Activated naive CD4-positive, alpha-beta T cell treated with anti-CD3 and anti-CD28 coated beads, Interleukin-2, amount 50 U/mL, for 72 hours (primary cell): ENCODE results near the gene DICER1. TPM values are rescaled to one million over a fixed set of nuclear protein-coding genes. Genes with fewer than 3 reads are reported as not detected.
"Not testable (repeated sequence)": the region's sequence is repeated elsewhere in the genome, so short reads cannot be mapped to it uniquely, and the experiment has no call there.

ENCODE experiments used
- ATAC-seq, 2 donors: fragments of 150-1000 bp; cut with Tn5 transposase; 2 replicates each; pipeline ENCODE4 v1.10.0; 2021; ENCODE audit warnings: mild to moderate bottlenecking in 2 of 2, moderate library complexity in 2 of 2
- DNase-seq, 2 donors: peaks; one replicate each; pipeline ENCODE4 v3.0.0; 2021 to 2022; ENCODE audit warnings: low spot score in 2 of 2
- H3K27ac Mint-ChIP-seq, 2 donors: one replicate each; pipeline ENCODE4 v1.8.0; 2022; ENCODE audit warnings: mild to moderate bottlenecking in 2 of 2, mixed read lengths in 2 of 2
- H3K36me3 Mint-ChIP-seq, 2 donors: one replicate each; pipeline ENCODE4 v1.8.0; 2022; ENCODE audit warnings: mixed read lengths in 2 of 2
- H3K9me3 Mint-ChIP-seq, 2 donors: one replicate each; pipeline ENCODE4 v1.8.0; 2022; ENCODE audit warnings: mixed read lengths in 2 of 2
- total RNA-seq, 2 donors: library from RNA; stranded (reverse); gene quantifications; one replicate each; pipeline ENCODE4 v1.2.3, GENCODE V29; 2022

Gene DICER1
- 10 to 100 TPM; 48.7 to 51.0 TPM for total RNA-seq

DNA sequence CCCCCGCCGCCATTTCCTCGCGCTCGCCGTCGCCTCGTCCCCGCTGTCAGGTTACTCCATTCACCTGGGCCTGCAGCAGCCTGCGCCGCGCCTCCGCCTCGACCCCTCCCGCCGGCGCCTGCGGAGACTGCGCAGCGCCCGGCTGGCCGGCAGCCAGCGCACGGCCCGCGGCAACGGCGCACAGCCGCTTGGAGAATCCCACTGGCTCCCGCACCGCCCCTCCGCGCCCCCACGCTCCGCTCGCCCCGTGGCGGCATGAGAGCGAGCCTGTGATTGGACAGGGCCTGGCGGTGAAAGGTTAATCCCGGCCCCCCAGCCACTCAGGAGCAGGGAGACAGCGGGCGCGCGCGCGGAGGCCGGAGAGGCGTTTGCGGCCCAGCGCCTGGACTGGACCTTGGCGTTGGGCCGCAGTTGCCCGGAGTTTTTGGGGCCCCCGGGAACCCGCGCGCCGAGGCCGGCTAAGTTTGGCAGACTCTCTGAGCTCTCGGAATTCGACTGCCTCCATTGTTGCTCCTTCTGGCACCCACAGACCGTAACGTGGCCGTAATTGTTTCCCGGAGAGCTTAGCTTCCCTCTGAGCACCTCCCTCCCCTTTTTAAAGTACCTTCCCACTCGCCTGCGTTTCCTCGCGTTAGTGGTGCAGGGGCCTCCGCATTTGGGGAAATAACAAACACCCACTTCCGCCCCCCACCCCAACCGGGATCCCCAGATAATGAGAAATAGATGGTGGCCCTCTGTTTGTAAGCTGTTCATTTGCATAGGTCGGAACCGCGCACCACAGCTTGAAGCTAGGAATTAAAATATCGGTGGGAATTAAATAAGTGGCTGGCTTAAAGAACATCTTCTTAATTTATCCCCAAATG lies at the start of gene DICER1:
DICER1 (minus strand) TSS at position 203 of the 863 bp plus-strand sequence. CDS start 24,071 bp downstream, outside the sequence.
- Mint-ChIP-seq H3K27ac (peak within 1 kb of the TSS; percentile 95 to 99), H3K36me3 (peaks cover 5 to 11% of the 10 kb centered on the region in 2 donors), H3K9me3 (no peaks in the 10 kb centered on the region)
- ATAC-seq (peak; percentile 89), DNase-seq (peak; percentile 95 to 97)

- peaks cover 0 to 8% of the 10 kb centered on the region in 2 donors for H3K9me3 Mint-ChIP-seq
- peaks cover 0 to 14% of the 10 kb centered on the region in 2 donors for H3K36me3 Mint-ChIP-seq
- ATAC-seq (no peak), DNase-seq (no peak)
- H3K27ac Mint-ChIP-seq: no peak overlapping the region
These were observed 49.2 kb upstream of the DICER1 start for GRCh38 chr14:95206534-95206933.

GRCh38 chr14:95204705-95205104 lies 47.4 kb upstream of the DICER1 start:
- Mint-ChIP-seq H3K36me3 (peaks cover 0 to 14% of the 10 kb centered on the region in 2 donors), H3K9me3 (peaks cover 0 to 8% of the 10 kb centered on the region in 2 donors), H3K27ac (peak overlapping the region in 1 of 2 donors; percentile 32)
- DNase-seq (no peak), ATAC-seq (no peak)

GRCh38 chr14:95201745-95202144 lies 44.4 kb upstream of the DICER1 start:
- ATAC-seq, H3K9me3 Mint-ChIP-seq, DNase-seq, H3K27ac Mint-ChIP-seq: not testable (repeated sequence)
- peaks cover 0 to 14% of the 10 kb centered on the region in 2 donors for H3K36me3 Mint-ChIP-seq

DNA sequence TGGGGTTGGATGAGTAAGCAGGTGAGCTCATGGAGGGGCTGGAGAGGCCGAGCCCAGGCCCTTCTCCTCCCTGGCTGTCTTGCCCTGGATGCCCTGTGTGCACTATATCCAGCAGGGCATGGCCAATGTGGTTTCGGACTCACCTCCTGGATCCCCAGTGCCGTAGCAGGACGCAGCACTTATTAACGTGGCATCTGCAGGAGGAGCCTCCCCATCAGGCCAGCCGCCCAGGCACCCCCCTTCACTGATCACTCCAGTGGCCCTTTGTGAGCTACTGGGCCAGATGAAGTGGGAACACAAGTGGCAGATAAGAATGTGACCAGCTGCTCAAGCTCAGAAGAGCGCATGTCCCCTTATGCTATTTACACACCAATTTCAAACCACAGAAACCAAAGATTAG lies 43.1 kb upstream of the DICER1 start:
- Mint-ChIP-seq H3K9me3 (peaks cover 0 to 7% of the 10 kb centered on the region in 2 donors), H3K36me3 (peaks cover 0 to 14% of the 10 kb centered on the region in 2 donors), H3K27ac (no peak overlapping the region)
- DNase-seq: no peak
- no peak for ATAC-seq

DNA sequence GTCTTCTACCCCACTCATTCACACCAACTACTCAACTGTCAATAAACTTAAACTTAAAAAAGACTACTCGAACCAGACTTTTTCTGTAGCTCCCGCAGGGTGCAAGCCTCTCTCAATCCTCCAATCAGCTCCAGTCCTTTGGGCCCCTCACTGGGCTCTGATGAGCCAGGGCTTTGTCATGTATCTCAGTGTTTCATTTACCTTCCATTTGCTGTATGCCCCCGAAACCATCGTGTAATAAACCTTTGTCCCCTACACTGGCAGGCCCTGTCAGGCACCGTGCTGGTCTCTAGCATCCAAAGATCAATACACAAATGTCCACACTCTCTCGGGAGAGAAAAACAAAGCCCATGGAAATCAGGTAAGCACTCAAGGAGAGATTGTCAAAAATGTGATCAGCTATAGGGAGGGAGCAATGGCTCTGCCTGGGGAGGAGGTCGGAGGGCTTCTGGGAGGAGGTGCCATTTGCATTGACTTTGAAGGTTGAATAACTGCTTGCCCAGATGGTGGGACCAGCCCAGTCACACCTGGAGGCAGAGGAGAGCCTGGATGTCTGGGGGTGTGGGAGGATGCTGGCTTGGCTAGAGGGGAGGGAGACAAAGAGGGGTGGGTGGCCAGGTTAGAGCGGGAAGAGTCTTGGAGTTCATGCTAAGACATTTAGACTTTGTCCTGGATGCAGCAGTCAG lies 42.1 kb upstream of the DICER1 start:
- DNase-seq (no peak), ATAC-seq (no peak)
- peaks cover 0 to 5% of the 10 kb centered on the region in 2 donors for H3K36me3 Mint-ChIP-seq
- H3K9me3 Mint-ChIP-seq: no peaks in the 10 kb centered on the region
- peak overlapping the region in 1 of 2 donors; percentile 43 for H3K27ac Mint-ChIP-seq

DNA sequence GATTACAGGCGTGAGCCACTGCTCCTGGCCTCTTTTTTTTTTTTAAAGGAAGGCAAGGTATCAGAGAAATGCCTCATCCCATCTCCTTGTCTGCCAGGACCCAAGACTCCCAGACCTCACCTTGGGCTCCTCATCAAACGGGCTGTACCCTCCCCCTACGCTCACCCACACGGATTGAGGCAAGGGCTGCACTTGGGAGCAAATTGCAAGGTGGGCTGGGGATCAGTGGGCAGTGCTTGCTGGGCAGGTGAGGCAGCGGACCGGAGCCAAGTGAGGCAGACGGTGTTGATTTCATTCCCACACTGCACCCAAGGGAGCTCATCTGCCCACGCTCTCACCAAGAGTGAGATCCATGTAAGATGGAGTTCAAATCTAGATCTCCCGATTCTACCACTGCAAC lies 41.0 kb upstream of the DICER1 start:
- DNase-seq (no peak), ATAC-seq (no peak)
- H3K36me3 Mint-ChIP-seq: no peaks in the 10 kb centered on the region
- H3K9me3 Mint-ChIP-seq: no peaks in the 10 kb centered on the region
- H3K27ac Mint-ChIP-seq: no peak overlapping the region

GRCh38 chr14:95197551-95197950 lies 40.2 kb upstream of the DICER1 start:
- ATAC-seq (no peak), DNase-seq (no peak)
- no peaks in the 10 kb centered on the region for H3K9me3 Mint-ChIP-seq
- H3K27ac Mint-ChIP-seq: peak overlapping the region in 1 of 2 donors; percentile 18
- H3K36me3 Mint-ChIP-seq: no peaks in the 10 kb centered on the region

DNA sequence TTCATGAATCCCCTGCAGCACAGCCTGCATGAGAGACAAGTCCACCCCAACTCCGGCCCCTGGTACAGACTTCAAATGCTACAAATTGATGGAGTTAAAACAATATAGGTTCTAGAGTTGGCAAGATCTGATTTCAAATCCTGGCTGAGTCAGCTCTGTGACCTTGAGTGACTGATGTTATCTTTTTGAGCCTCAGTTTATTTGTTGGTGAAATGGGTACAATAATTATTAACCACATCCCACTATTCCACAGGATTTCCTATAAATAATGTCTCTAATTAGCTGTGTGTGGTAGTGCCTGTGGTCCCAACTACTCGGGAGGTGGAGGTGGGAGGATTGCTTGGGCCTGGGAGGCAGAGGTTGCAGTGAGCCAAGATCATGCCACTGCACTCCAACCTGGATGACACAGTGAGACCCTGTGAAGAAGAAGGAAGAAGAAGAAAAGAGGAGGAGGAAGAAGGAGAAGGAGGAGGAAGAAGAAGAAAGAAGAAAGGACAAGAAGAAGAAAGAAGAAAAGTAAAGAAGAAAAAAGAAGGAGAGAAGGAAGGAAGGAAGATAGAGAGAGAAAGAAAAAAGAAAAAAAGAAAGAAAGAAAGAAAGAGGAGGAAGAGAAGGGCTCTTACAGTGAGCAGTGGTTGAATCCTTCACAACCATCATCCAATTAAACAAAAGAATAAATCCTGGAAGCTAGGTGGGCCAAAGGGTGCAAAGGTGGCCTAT lies 39.7 kb upstream of the DICER1 start:
- no peaks in the 10 kb centered on the region for H3K9me3 Mint-ChIP-seq
- peak overlapping the region in 1 of 2 donors; percentile 18 for H3K27ac Mint-ChIP-seq
- H3K36me3 Mint-ChIP-seq: no peaks in the 10 kb centered on the region
- ATAC-seq (no peak), DNase-seq (no peak)

DNA sequence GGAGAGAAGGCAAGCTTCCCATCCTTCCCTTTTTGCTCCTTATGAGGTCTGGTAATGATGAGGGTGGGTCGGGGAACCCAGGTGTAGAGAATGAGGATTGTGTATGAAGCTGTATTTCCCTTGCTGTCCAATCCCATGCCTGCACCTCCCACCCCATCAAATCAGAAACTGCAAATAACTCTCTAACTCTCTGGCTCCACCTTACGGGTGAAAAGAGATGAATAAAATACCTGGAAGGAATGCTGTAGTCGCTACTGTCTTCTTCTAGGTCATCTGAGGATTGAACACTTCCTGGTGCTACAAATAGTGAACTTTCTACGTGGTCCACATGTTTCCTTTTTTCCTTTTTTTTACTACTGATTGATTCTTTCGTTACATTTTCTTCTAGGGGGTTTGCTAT lies 38.9 kb upstream of the DICER1 start:
- no peaks in the 10 kb centered on the region for H3K9me3 Mint-ChIP-seq

GRCh38 chr14:95195031-95195430 lies 37.7 kb upstream of the DICER1 start:
- H3K27ac Mint-ChIP-seq: no peak overlapping the region
- H3K9me3 Mint-ChIP-seq: no peaks in the 10 kb centered on the region
- H3K36me3 Mint-ChIP-seq: no peaks in the 10 kb centered on the region
- DNase-seq: no peak
- no peak for ATAC-seq

More for the DNA sequence above, 38.9 kb upstream of the DICER1 start:
- H3K27ac Mint-ChIP-seq: peak overlapping the region in 1 of 2 donors; percentile 18
- DNase-seq (no peak), ATAC-seq (peak; percentile 29 to 58)
- H3K36me3 Mint-ChIP-seq: no peaks in the 10 kb centered on the region

DNA sequence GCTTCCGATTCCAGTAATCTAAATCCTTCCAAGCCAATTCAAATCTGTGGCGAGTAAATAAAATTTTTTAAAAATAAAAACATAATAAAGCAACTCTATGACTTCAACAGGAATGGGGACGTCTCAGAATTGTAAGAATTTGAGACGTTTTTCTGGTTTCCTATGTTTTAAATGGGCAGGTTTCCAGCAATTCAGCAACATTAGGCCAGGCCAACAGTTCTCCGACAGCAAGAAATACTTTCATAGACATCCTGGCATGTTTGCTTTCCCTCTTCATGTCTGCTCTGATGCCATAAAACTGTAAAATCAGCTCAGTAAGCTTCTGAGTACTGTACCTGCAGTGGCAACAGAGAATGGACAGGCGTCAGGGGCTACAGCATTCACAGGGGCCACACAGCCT lies 35.8 kb upstream of the DICER1 start:
- ATAC-seq (no peak), DNase-seq (no peak)
- no peak overlapping the region for H3K27ac Mint-ChIP-seq
- peaks cover 3% of the 10 kb centered on the region in 2 donors for H3K36me3 Mint-ChIP-seq
- peaks cover 2 to 3% of the 10 kb centered on the region in 2 donors for H3K9me3 Mint-ChIP-seq

- peaks cover 5 to 6% of the 10 kb centered on the region in 2 donors for H3K9me3 Mint-ChIP-seq
- H3K27ac Mint-ChIP-seq: peak overlapping the region in 1 of 2 donors; percentile 45
- H3K36me3 Mint-ChIP-seq: peaks cover 7 to 9% of the 10 kb centered on the region in 2 donors
- DNase-seq: no peak
- no peak for ATAC-seq
These were observed 35.0 kb upstream of the DICER1 start for GRCh38 chr14:95192311-95192710.

GRCh38 chr14:95191445-95192199 lies 34.3 kb upstream of the DICER1 start:
- H3K27ac Mint-ChIP-seq: no peak overlapping the region
- peaks cover 6 to 9% of the 10 kb centered on the region in 2 donors for H3K9me3 Mint-ChIP-seq
- ATAC-seq (peak in 1 of 2 donors; percentile 41), DNase-seq (no peak)
- H3K36me3 Mint-ChIP-seq: peaks cover 7 to 9% of the 10 kb centered on the region in 2 donors

- Mint-ChIP-seq H3K9me3 (peaks cover 6 to 9% of the 10 kb centered on the region in 2 donors), H3K27ac (peak overlapping the region in 1 of 2 donors; percentile 29), H3K36me3 (peaks cover 7 to 9% of the 10 kb centered on the region in 2 donors)
- ATAC-seq (no peak), DNase-seq (no peak)
These were observed 33.5 kb upstream of the DICER1 start for GRCh38 chr14:95190857-95191256.

GRCh38 chr14:95190346-95190840 lies 33.1 kb upstream of the DICER1 start:
- ATAC-seq (no peak), DNase-seq (no peak)
- peaks cover 7 to 9% of the 10 kb centered on the region in 2 donors for H3K36me3 Mint-ChIP-seq
- peak overlapping the region in 1 of 2 donors; percentile 29 for H3K27ac Mint-ChIP-seq
- H3K9me3 Mint-ChIP-seq: peaks cover 6 to 9% of the 10 kb centered on the region in 2 donors
